Sigmoid colon (tissue), 4 donors: ENCODE measurements around the gene FLNC.

ENCODE experiments used
- CTCF ChIP-seq, 4 experiments: fragments of 450-650 bp in 3 of 4; fragments of 200-600 bp in 1 of 4; IDR thresholded peaks; one replicate each; pipeline ENCODE4 v1.5.1; 2016 to 2019; ENCODE audit warnings: antibody characterized with exemption in 4 of 4, mild to moderate bottlenecking in 3 of 4, moderate library complexity in 2 of 4
- EP300 ChIP-seq, 4 donors: sonication (generic); formaldehyde crosslinking; IDR thresholded peaks; one replicate each; pipeline ENCODE4 v1.6.1; 2017; ENCODE audit warnings: antibody characterized with exemption in 4 of 4
- POLR2A ChIP-seq, 2 donors: fragments of 450-650 bp; IDR thresholded peaks; one replicate each; pipeline ENCODE4 v1.6.1; 2016; ENCODE audit warnings: antibody characterized with exemption in 2 of 2, mild to moderate bottlenecking in 2 of 2, moderate library complexity in 2 of 2
- POLR2AphosphoS5 ChIP-seq, 4 donors: sonication (generic); formaldehyde crosslinking; IDR thresholded peaks; one replicate each; pipeline ENCODE4 v1.6.1; 2017; ENCODE audit warnings: antibody characterized with exemption in 4 of 4

GRCh38 chr7:128894101-128894440 is 63.9 kb downstream of the FLNC start:
- TF ChIP-seq CTCF (IDR thresholded peaks at IDR 0.05) (no peak), EP300 (IDR thresholded peaks at IDR 0.05) (no peak), POLR2A (IDR thresholded peaks at IDR 0.05) (no peak), POLR2AphosphoS5 (IDR thresholded peaks at IDR 0.05) (no peak)
